Fibroblast of mammary gland (primary cell): ENCODE results near the gene KCNJ18.
"Not testable (repeated sequence)": the region's sequence is repeated elsewhere in the genome, so short reads cannot be mapped to it uniquely, and the experiment has no call there.

Experiments used
- DNase-seq: peaks from one replicate; pipeline ENCODE4 v3.0.0-alpha.2; 2010; ENCODE audit warnings: low read depth
- H3K4me3 ChIP-seq: 2 replicates; pipeline ENCODE4 v1.5.1; 2011; ENCODE audit warnings: low read depth, mild to moderate bottlenecking, low read length, moderate library complexity; ENCODE audit not compliant: control insufficient read depth
- CTCF ChIP-seq: conservative IDR thresholded peaks from 2 replicates; pipeline ENCODE4 v1.5.1; 2011; ENCODE audit warnings: low read depth, low read length, inconsistent platforms; ENCODE audit not compliant: control insufficient read depth, insufficient read depth

Gene KCNJ18

GRCh38 chr17:21709994-21710393 is 17.7 kb downstream of the KCNJ18 start:
- not testable (repeated sequence) for DNase-seq, H3K4me3 ChIP-seq

DNA sequence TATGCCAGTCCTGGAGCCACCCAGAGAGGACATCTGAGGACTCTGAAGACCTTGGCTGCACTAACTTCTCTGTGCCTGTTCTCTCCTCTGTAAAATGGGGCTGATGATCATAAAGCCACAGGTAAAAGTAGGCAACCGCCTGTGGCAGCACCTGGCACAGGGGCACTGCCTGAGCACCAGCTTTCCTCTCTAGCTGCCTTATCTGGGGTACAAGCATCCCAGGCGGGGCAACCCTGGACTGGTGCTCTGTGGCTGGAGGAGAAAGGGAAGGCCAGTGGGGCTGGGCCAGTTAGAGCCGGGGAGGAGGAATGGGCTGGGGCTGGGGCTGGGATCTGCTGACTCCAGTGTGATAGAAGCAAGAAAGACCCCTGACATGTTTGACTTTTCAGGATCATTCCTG is 18.2 kb downstream of the KCNJ18 start:
- not testable (repeated sequence) for DNase-seq, H3K4me3 ChIP-seq

DNA sequence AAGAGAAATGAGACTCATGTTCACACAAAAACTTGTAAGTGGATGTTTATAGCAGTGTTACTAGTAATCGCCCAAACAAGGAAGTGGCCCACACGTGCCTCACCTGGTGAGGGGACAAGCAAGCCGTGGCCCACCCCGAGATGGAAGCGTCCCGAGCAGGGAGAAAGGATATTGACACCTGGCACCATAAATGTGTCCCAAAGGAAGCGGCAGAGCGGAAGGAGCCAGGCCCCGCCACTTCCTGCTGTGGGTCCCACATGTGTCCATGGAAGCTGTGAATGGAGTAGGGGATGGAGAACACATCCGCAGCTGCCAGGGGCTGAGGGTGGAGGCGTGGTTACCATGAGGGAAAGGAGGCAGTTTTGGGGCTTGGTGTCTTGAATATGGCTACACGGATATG is 18.9 kb downstream of the KCNJ18 start:
- DNase-seq = no peak
- no peak overlapping the region for H3K4me3 ChIP-seq
- TF ChIP-seq CTCF = no peak

- H3K4me3 ChIP-seq, DNase-seq: not testable (repeated sequence)
These were observed 20.7 kb downstream of the KCNJ18 start for GRCh38 chr17:21713020-21713419.

- not testable (repeated sequence) for DNase-seq, H3K4me3 ChIP-seq
These were observed 21.3 kb downstream of the KCNJ18 start for GRCh38 chr17:21713631-21714030.

DNA sequence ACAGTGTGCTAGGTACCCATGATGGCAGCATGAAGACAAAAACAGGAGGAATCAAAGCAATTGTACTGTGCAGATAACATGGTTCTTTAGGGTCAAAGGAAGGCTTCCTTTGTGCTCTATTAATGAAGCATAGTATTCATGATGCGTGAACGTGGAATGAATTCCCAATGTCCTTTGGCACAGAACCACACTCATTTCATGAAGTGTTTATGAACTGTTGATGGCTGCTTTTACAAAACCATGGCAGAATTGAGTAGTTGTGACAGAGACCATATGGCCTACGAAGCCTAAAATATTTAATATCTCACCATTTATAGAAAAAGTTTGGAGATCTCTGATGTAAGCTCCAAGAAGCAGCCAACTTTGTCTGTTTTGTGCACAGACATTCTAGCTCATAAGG is 22.4 kb downstream of the KCNJ18 start:
- peak; percentile 36 for DNase-seq
- H3K4me3 ChIP-seq = not testable (repeated sequence)

GRCh38 chr17:21715877-21716276 is 23.6 kb downstream of the KCNJ18 start:
- DNase-seq = peak; percentile 26
- H3K4me3 ChIP-seq = not testable (repeated sequence)

DNA sequence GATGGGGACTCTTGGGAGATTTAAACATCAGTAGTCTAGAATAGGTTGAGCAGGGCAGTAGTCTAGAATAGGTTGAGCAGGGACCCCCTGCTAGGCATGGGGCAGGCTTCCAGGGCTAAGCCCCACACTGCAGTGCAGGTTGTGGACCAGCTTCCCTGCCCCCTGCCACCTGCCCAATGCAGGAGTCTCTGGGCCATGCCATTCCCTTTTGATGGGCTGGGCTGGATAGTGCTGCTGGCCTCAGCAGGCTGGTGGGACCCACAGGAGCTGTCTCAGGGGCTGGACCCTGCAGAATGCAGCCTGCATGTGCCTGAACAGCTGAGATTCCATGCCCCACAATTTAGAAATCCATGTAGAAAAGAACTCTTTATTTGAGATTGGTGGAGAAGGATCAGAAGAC is 26.6 kb downstream of the KCNJ18 start:
- H3K4me3 ChIP-seq = not testable (repeated sequence)

DNA sequence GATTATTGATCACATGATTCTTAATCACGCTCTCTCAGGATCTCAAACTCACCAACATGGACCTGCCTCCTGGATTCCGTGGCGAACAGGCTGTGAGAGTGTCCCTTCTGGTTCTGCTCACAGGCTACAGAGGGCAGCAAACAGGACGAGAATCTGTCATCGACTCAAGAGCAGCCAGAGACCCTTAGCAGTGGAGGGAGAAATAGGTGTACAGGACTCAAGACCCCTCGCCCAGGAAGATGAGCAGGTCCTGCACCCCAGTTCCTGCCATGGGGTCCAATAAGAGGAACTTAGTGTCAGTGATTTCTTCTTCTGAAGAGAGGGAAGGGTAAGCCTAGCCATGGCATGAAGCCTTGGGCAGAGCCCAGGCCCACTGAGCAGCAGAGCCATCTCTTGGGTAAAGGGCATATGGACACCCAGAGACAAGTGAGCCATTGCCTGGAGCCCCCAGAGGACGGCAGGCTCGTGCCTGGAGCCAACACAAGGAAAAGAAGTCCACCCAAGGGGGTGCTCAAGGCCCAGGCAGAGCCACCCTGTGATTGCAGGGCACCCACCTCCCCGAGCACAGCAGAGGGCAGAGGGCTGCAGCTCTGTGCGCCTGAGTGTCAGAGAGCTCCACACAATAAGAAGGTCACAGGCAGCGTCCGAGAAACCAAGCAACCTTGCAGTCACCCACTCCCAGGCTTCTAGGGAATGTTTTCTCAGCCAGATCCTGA is 27.3 kb downstream of the KCNJ18 start:
- not testable (repeated sequence) for DNase-seq, H3K4me3 ChIP-seq

More for the DNA sequence above, 26.6 kb downstream of the KCNJ18 start:
- DNase-seq = not testable (repeated sequence)

GRCh38 chr17:21720566-21720965 is 28.2 kb downstream of the KCNJ18 start:
- not testable (repeated sequence) for DNase-seq, H3K4me3 ChIP-seq

DNA sequence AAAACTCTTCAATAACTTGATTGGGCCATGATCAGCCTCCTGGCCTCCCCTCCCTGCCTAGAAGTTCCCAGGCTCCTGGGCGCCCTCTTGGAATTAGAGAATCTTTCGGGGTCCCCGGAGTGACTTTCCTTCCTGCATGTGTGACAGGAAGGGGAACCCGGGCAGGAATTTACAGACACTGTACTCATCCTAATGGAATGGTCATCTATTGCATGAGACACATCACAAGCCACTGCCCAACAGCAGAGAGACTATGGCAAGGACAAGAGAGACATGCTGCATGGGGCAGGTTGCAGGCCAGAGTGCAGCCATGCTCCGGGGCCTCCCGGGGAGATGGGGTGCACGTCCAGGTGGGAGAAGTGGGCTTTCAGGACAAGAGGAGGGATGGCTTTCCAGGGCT is 29.9 kb downstream of the KCNJ18 start:
- not testable (repeated sequence) for H3K4me3 ChIP-seq, DNase-seq

DNA sequence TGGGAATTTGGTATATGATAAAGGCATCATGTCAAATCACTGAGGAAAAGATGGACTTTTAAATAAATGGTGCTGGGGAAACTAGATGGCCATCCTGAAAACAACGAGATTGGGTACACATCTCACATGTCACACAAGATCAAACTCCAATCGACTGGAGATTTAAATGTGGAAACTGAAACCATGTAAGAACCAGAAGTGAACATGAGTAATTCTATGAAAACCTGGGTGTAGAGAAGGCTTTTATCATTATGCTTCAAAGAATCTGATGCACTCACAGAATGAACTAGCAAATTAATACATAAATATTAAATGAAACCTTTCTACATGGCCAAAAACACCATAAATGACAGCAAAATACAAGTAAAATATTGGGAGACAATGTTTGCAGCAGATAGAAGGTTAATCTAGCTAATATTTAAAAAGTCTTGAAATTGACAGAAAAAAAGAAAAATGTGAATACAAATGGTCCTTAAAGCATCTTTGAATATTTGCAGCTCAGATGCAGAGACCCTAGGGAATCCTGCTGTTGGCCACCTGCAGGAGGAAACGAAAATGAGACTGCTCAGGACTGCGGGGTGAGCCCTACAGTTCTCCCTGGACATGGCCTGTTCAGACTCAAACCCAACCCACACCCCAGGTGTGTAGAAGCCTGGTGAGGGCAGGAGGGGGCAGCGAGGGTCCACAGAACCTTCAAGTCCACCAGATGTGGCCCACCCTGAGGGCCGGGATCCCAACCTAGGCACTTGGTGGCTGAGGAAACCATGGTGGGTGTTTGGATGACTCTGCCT is 32.1 kb downstream of the KCNJ18 start:
- not testable (repeated sequence) for H3K4me3 ChIP-seq, DNase-seq

- not testable (repeated sequence) for H3K4me3 ChIP-seq, DNase-seq
These were observed 38.8 kb downstream of the KCNJ18 start for GRCh38 chr17:21731076-21731475.

- DNase-seq, H3K4me3 ChIP-seq: not testable (repeated sequence)
These were observed 41.6 kb downstream of the KCNJ18 start for GRCh38 chr17:21733931-21734330.
